ENCODE data around the gene WASF3.
A peak's percentile ranks its signal among the peaks of the same experiment; 100 is the strongest.

The WASF3 gene

GRCh38 chr13:26695360-26695705 is 137.8 kb downstream of the WASF3 start:
- TF ChIP-seq CTCF (IDR thresholded peaks at IDR 0.05; ENCODE audit: insufficient read depth, low read length, missing control alignments) = no peak
- no peak overlapping the region for H3K4me3 ChIP-seq (ENCODE audit: low read depth, low read length)
- CTCF ChIA-PET = interaction anchor here (0.7 to 6.7 kb wide), 6 partner anchors 9 to 511 kb away, joined by 3 to 196 read pairs (median 4); no protein-coding TSS in a partner anchor
- DNase-seq (ENCODE audit: low read depth, low spot score) = no peak
- POLR2A ChIA-PET = no interaction called here

GRCh38 chr13:26695891-26696311 is 138.4 kb downstream of the WASF3 start:
- TF ChIP-seq CTCF (IDR thresholded peaks at IDR 0.05; ENCODE audit: insufficient read depth, low read length, missing control alignments) = no peak
- DNase-seq (ENCODE audit: low read depth, low spot score) = no peak
- H3K4me3 ChIP-seq (ENCODE audit: low read depth, low read length) = no peak overlapping the region
- ChIA-PET POLR2A (no interaction called here), CTCF (interaction anchor here (0.7 to 6.7 kb wide), 6 partner anchors 10 to 512 kb away, joined by 3 to 196 read pairs (median 4); no protein-coding TSS in a partner anchor)

GRCh38 chr13:26697069-26697955 is 139.8 kb downstream of the WASF3 start:
- no peak for DNase-seq (ENCODE audit: low read depth, low spot score)
- ChIA-PET POLR2A (no interaction called here), CTCF (interaction anchor here (0.8 to 6.7 kb wide), 6 partner anchors 198 to 513 kb away, joined by 4 to 196 read pairs (median 38); no protein-coding TSS in a partner anchor)
- TF ChIP-seq CTCF (IDR thresholded peaks at IDR 0.05; ENCODE audit: insufficient read depth, low read length, missing control alignments) = no peak
- H3K4me3 ChIP-seq (ENCODE audit: low read depth, low read length) = no peak overlapping the region

GRCh38 chr13:26698392-26699196 is 141.1 kb downstream of the WASF3 start:
- peak; percentile 94 for TF ChIP-seq CTCF (IDR thresholded peaks at IDR 0.05; ENCODE audit: insufficient read depth, low read length, missing control alignments)
- ChIA-PET POLR2A (interaction anchor here (0.8 kb wide), 1 partner anchor 514 kb away, joined by 4 read pairs; no protein-coding TSS in a partner anchor), CTCF (interaction anchor here (0.6 to 6.7 kb wide), 57 partner anchors 9 to 1124 kb away, joined by 3 to 196 read pairs (median 4); no protein-coding TSS in a partner anchor)
- DNase-seq (ENCODE audit: low read depth, low spot score) = peak; percentile 36
- peak overlapping the region; percentile 18 for H3K4me3 ChIP-seq (ENCODE audit: low read depth, low read length)

GRCh38 chr13:26699197-26699490 is 141.7 kb downstream of the WASF3 start:
- TF ChIP-seq CTCF (IDR thresholded peaks at IDR 0.05; ENCODE audit: insufficient read depth, low read length, missing control alignments) = no peak
- ChIA-PET CTCF (interaction anchor here (0.9 to 6.7 kb wide), 30 partner anchors 9 to 515 kb away, joined by 3 to 196 read pairs (median 6); no protein-coding TSS in a partner anchor), POLR2A (no interaction called here)
- DNase-seq (ENCODE audit: low read depth, low spot score) = no peak
- H3K4me3 ChIP-seq (ENCODE audit: low read depth, low read length) = no peak overlapping the region

- ChIA-PET POLR2A (no interaction called here), CTCF (interaction anchor here (1.3 to 4.8 kb wide), 7 partner anchors 10 to 521 kb away, joined by 3 to 63 read pairs (median 7); no protein-coding TSS in a partner anchor)
- H3K4me3 ChIP-seq (ENCODE audit: low read depth, low read length) = no peak overlapping the region
- no peak for DNase-seq (ENCODE audit: low read depth, low spot score)
- no peak for TF ChIP-seq CTCF (IDR thresholded peaks at IDR 0.05; ENCODE audit: insufficient read depth, low read length, missing control alignments)
Observed at GRCh38 chr13:26705536-26705935, 148.1 kb downstream of the WASF3 start.

Measured in AG04449 (cell line).